Activated effector memory CD4-positive, alpha-beta T cell treated with anti-CD3 and anti-CD28 coated beads, Interleukin-2, amount 50 U/mL, for 16 hours (primary cell): ENCODE measurements around the gene HTRA3.

Experiments used
- DNase-seq: peaks from one replicate; pipeline ENCODE4 v3.0.0-alpha.2; 2020

The HTRA3 gene

GRCh38 chr4:8250227-8250626 lies 19.3 kb upstream of the HTRA3 start:
- no peak for DNase-seq

- no peak for DNase-seq
Observed at GRCh38 chr4:8250637-8251036, 18.9 kb upstream of the HTRA3 start.

GRCh38 chr4:8251110-8251883 lies 18.3 kb upstream of the HTRA3 start:
- DNase-seq, result no peak

GRCh38 chr4:8252301-8253173 lies 17.0 kb upstream of the HTRA3 start:
- no peak for DNase-seq

- DNase-seq, result no peak
Observed at GRCh38 chr4:8254076-8254475, 15.5 kb upstream of the HTRA3 start.

GRCh38 chr4:8255698-8256441 lies 13.7 kb upstream of the HTRA3 start:
- no peak for DNase-seq

GRCh38 chr4:8257854-8258253 lies 11.7 kb upstream of the HTRA3 start:
- DNase-seq, result no peak

- DNase-seq, result no peak
Observed at GRCh38 chr4:8258552-8259212, 10.9 kb upstream of the HTRA3 start.

- no peak for DNase-seq
Observed at GRCh38 chr4:8259743-8260430, 9.7 kb upstream of the HTRA3 start.

- no peak for DNase-seq
Observed at GRCh38 chr4:8260656-8261111, 8.9 kb upstream of the HTRA3 start.

- no peak for DNase-seq
Observed at GRCh38 chr4:8261851-8262535, 7.6 kb upstream of the HTRA3 start.

GRCh38 chr4:8262637-8263322 lies 6.8 kb upstream of the HTRA3 start:
- DNase-seq, result no peak

- no peak for DNase-seq
Observed at GRCh38 chr4:8263397-8263796, 6.2 kb upstream of the HTRA3 start.

GRCh38 chr4:8264106-8264505 lies 5.4 kb upstream of the HTRA3 start:
- no peak for DNase-seq

GRCh38 chr4:8265171-8265929 lies 4.2 kb upstream of the HTRA3 start:
- no peak for DNase-seq

GRCh38 chr4:8266088-8266487 lies 3.5 kb upstream of the HTRA3 start:
- no peak for DNase-seq

- DNase-seq, result no peak
Observed at GRCh38 chr4:8266508-8266907, 3.0 kb upstream of the HTRA3 start.

- no peak for DNase-seq
Observed at GRCh38 chr4:8267077-8267476, 2.5 kb upstream of the HTRA3 start.

- no peak for DNase-seq
Observed at GRCh38 chr4:8268211-8268610, 1.3 kb upstream of the HTRA3 start.

- DNase-seq, result no peak
Observed at GRCh38 chr4:8268901-8269534, 536 bp upstream of the HTRA3 start.
